HT1080 (cell line): ENCODE data around the gene OR2M2. TPM values are rescaled to one million over a fixed set of nuclear protein-coding genes. Genes with fewer than 3 reads are reported as not detected.

Experiments
- total RNA-seq: library from RNA; depleted of rRNA; stranded (reverse); fragments of >200 nt; shearing (Covaris generic); gene quantifications from 2 replicates; pipeline ENCODE4 v1.2.3, GENCODE V29; 2014; rRNA removed

OR2M2 gene
- total RNA-seq, 1 experiment from 2014 or later: not detected

Other genes with a start within 250 kb of the OR2M2 start
- not detected in 2 replicates for gene OR2AJ1, start 249.9 kb upstream of the OR2M2 start, total RNA-seq
- not detected in 2 replicates for gene OR2L8, start 226.0 kb upstream of the OR2M2 start, total RNA-seq
- gene OR2AK2, start 209.6 kb upstream of the OR2M2 start, total RNA-seq: not detected in 2 replicates
- gene OR2L5, start 161.2 kb upstream of the OR2M2 start, total RNA-seq: not detected in 2 replicates
- gene OR2L2, start 144.8 kb upstream of the OR2M2 start, total RNA-seq: not detected in 2 replicates
- not detected in 2 replicates for gene OR2L3, start 128.0 kb upstream of the OR2M2 start, total RNA-seq
- not detected in 2 replicates for gene OR2L13, start 79.6 kb upstream of the OR2M2 start, total RNA-seq
- not detected in 2 replicates for gene OR2M5, start 29.7 kb upstream of the OR2M2 start, total RNA-seq
- 0.02 TPM in 1 of 2 replicates, not detected in the other for gene OR2M3, start 22.4 kb downstream of the OR2M2 start, total RNA-seq
- 0.05 and 0.10 TPM in 2 replicates for gene OR2M4, start 56.6 kb downstream of the OR2M2 start, total RNA-seq
- gene OR2T33, start 103.2 kb downstream of the OR2M2 start, total RNA-seq: 0.08 TPM in 1 of 2 replicates, not detected in the other
- not detected in 2 replicates for gene OR2T12, start 128.6 kb downstream of the OR2M2 start, total RNA-seq
- not detected in 2 replicates for gene OR2M7, start 149.7 kb downstream of the OR2M2 start, total RNA-seq
- not detected in 2 replicates for gene OR14C36, start 174.0 kb downstream of the OR2M2 start, total RNA-seq
- gene OR2T4, start 186.8 kb downstream of the OR2M2 start, total RNA-seq: not detected in 2 replicates
- not detected in 2 replicates for gene OR2T6, start 200.9 kb downstream of the OR2M2 start, total RNA-seq
- gene OR2T1, start 228.2 kb downstream of the OR2M2 start, total RNA-seq: not detected in 2 replicates